ENCODE data around the gene CDK13.

DNA sequence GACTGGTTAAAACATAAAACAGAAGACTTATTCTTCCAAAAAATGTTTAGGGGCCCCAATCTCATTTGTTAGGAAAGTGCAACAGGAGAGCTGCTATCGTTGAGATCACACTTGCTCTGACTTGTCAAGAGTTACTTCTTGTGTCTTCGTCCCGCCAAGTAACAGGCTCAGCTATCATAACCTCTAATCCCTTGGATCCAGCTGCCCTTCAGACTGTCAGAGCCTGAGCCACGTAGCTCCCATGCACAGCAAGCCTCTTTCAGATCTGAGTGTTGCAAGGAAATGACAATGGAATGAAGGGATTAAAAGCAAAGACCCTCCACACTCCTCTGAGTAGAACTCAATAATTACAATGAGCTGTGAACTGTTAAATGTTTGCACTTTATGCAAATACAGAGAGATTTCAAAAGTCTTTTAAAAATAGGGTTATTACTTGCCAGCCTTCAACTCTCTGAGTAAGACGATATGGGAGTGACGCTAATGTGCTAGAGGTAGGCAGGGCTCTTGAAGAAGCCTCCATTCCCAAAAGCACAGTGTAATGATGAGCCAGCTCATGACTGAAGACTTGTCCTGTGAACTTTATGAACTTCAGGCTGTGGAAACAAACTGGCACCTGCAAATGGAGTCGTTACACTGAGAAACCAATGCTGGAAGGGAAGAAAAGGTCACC, 28.4 kb upstream of the CDK13 start:
- TF ChIP-seq GATA2 (IDR thresholded peaks at IDR 0.05; ENCODE audit: low read depth, low read length) (no peak), GATA3 (IDR thresholded peaks at IDR 0.05; ENCODE audit: low read depth, low read length) (no peak)
